ENCODE data around the gene MGAT3.

The MGAT3 gene

DNA sequence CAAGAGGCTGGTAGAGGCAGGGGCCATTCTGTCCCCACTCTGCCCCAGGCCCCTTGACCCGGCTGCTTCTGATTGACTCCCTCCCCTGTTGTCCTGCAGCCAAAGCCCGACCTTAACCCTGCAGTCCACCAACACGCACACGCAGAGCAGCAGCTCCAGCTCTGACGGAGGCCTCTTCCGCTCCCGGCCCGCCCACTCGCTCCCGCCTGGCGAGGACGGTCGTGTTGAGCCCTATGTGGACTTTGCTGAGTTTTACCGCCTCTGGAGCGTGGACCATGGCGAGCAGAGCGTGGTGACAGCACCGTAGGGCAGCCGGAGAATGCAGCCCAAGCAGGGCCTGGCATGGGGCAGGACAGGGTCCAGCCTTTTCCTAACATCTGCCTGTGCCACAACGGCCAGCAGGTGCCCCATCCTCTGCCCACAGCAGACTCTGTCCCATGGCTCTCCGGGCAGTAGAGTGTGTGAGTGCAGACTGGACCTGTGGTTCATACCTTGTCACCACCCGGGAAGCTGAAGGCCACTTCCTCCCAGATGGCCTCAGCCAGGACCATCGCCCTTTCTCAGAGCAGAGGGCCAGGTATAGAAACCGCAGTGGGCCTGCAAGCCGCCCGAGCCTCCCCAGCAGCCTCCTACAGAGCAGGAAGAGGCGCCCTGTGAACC is 26.8 kb upstream of the MGAT3 start:
- DNase-seq, result no peak

DNA sequence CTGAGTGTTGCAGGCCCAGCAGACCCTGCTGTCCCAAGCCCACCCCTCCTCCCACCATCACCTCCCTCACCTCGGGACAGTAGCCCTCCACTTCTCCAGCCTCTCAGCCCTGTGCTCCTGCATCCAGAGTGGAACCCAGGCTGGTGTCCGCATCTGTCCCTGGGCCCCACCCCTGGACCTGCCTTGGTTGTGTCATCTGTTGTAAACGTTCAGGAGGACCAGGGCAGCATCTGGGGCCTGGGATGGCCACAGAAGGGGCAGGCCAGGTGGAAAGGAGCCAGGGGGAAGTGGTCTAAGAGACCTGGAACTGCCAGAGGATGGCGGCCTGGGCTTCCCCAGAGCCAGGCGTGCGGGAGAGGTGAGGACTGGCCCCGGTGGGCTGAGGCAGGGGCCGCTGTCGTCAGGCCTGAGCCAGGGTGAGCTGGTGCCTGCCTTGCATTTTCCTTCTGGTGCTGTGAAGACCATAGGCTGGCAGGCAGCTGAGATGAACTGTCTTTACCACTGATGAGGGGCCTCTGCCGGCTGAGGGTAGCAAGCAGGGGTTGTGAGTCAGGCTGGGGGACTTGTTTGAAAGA is 26.1 kb upstream of the MGAT3 start:
- DNase-seq, result peak in 1 of 4 experiments; percentile 1

DNA sequence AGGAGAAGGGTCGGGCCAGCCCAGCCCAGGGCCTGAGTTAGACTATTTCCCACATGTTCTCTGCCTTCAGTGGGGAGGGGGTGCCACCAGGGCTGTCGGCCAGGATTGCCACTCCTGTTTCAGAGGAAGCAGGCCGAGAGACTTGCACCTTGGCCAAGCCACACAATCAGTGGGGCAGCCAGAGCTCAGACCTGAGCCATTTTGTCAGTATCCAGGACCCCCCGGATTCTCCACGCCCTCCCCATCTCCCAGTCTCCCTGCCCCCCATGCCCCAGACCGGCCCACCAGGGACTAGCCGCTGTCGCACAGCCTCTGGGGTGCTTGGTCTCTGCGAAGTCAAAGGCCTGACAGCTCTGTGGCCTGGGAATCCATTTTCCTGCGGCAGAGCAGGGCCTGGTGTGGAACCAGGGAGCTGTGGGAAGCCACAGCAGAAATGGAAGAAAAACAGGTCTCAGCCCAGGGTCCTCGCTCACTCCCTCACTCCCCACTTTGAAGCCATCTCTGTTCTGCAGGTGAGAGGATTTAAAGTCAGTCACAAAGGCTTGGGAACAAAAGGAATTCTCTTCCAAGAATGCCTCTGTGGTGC is 25.5 kb upstream of the MGAT3 start:
- DNase-seq, result peak in 1 of 4 experiments; percentile 3

DNA sequence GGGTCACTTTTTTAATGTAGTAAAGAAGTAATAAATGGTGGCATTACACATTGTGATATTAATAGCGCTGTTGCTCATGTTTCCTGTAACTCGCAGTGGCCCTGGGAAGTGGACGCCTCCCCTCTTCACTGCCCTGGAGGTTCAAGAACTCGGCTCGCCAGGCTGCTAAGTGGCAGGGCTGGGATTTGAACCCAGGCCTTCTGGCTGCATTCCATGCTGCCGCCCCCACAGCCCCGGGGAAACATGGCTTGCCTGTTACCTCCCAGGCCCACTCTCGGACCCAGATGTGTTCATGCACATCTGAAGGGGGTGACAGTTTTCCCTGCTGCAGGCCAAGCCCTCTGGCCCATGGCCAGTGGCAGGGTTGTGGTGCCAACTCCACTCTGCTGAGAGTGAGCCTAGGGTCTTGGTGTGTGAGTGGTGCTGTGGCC is 25.0 kb upstream of the MGAT3 start:
- DNase-seq, result peak; percentile 17 to 64 (median 58)

DNA sequence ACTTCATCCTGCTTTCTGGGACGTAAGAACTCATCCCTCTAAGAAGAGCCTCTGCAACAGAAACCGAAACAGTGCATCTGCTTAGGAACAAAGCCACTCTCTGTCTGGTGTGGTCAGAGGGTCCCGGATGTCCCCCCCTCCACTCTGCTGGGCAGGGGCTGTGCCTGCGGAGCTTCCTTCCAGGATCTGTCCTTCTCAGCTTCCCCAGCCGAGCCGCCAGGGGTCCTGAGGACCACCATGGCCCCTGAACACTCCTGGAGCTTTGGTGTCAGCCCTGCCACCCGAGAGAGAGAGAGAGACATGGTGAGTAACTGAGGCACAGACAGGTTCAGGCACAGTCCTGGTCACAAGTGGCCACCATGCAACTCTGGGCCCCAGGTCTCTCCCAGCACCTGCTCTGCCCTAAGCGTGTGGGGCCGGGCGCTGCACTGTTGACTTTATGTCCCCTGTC is 24.4 kb upstream of the MGAT3 start:
- DNase-seq, result no peak

DNA sequence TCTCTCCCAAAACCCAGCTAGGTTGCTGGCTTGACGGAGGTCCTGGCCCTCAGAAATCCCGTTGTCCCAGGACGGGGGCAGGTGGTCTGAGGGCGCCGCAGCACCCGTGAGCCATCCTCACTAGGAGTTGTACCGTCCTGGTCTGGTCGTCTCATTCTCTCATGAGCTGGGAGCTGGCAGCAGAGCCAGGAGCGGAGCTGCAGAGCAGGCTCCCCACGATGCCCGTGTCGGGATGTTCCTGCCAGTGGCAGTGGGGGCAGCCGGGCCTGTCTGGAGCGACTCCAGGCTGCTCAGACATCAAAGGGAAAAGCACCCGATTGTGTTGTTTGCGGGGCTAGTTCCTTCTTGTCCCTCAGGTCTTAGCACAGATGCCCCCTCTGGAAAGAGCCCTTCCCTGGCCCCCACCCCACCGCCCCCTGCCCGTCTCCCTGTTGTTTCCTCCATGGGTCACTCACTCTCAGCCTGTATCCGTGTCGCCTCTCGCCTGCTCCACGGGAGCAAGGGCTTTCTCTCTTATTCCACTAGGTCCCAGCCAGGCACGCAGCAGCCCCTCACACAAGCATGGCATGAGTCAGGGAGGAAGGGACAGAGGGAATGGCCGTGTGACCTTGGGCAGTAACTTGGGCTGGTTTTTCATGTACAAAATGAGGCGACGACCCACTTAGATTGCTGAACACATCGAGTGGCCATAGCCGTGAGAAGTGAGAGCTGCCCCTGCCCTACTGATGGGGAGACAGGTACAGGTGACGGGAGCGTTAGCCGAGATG is 23.2 kb upstream of the MGAT3 start:
- DNase-seq, result no peak

DNA sequence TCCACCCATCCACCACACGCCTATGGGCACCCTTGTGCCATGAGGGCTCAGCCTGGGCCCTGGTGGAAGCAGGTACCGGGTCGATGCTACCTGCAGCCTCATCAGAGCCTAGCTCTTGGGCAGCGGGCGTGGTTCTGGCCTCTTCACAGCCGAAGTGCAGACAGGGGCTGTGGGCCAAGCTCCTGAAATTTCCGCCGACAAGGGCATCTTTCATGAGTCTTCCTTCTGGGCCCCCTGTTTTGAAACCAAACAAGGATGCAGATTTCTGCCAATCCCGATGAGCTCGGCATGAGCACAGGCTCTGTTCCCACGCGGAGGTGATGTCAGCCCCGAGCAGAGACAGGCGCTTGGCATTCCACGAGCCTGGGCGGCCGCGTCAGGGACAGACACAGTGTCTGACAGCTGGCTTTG is 22.6 kb upstream of the MGAT3 start:
- DNase-seq, result peak in 3 of 4 experiments; percentile 8 to 37 (median 28)

DNA sequence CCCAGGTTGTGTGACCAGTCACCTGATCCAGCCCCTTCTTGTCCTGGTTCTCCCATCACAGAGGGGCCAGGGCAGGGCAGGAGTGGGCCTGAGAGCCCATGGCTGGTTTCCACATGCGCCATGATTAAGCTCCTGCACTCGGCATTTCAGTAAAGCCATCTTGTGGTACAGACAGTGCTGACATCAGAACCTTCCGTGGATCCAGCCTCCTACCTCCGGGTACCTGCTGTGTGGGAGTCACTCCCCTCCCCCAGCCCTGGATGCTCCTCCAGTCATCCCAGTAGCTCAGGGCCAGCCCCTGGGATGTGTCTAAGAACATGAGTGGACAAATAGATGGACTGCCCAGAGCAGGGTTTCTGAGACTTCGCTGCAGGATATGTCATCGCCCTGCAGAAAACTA is 22.1 kb upstream of the MGAT3 start:
- no peak for DNase-seq

DNA sequence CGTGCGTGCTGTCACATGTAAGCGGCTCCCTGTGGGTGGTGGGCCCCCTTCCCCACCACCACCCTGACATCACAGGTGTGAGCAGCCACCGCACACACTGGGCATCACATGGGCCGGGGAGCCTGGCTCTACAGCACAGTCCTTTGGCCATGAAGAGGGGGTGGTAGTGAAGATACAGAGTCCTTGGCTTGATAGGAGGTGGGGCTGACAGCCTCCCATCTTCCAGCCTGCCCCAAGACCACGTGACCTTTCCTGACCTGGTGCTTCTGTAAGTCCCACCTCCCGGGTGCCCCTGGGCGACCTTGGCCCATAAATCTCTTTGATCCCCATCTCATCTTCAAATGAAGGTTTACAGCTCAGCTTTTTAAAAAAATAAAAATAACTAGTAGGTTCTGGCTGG is 21.2 kb upstream of the MGAT3 start:
- no peak for DNase-seq

DNA sequence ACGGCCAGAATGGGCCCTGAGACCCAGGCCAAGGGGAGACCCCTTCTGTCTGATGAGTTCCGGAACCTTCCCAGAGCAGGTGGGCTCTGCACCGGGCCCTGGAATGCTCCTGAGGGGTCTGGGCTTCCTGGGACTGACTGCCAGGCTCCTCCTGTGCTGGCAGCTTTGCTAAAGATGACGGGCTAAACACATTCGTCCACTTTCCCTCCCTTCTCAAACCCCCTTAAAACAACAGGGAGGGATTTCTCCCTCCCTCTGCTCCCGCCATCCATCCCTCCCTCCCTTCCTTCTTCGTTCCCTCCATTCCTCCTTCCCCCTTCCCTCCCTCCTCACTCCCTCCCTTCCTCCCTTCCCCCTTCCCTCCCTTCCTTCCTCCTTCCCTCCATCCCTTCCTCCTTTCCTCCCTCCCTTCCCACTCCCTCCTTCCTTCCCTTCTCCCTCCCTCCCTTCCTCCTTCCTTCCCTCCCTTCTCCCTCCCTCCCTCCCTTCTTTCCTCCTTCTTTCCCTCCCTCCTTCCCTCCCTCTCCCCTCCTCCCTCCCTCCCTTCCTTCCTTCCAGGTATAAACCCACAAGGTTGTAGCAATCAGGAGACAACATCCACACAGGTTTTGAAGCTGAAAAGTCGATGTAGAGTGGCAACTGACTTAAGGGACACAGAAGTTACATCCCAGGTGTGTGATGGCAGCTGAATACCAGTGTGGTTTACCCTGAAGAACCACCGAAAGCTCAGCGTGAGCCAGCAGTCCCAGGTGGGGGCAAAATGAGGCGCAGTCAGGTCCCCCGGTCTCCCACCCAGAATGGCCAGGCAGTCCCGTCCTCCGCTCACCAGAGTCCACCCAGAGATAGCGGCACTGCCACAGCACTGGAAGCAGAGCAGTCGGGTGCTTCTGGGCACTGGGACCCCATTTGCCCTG is 18.8 kb upstream of the MGAT3 start:
- DNase-seq, result no peak

DNA sequence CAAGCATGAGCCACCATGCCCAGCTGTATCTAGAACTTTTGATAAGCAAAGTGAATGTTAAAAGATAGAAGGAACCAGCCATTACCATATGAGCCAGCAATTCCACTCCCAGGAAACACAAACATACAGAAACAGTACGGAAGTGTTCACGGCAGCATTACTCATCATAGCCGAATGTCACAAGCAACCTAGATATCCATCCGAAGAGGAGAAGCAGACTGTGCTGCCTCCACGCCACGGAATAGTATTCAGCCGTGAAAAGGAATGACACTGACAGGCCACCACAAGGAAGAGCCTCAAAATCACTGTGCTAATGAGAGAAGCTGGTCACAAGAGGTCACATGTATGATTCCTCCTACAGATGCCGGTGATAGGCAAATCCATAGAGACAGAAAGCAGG is 17.6 kb upstream of the MGAT3 start:
- peak; percentile 61 to 72 (median 68) for DNase-seq

DNA sequence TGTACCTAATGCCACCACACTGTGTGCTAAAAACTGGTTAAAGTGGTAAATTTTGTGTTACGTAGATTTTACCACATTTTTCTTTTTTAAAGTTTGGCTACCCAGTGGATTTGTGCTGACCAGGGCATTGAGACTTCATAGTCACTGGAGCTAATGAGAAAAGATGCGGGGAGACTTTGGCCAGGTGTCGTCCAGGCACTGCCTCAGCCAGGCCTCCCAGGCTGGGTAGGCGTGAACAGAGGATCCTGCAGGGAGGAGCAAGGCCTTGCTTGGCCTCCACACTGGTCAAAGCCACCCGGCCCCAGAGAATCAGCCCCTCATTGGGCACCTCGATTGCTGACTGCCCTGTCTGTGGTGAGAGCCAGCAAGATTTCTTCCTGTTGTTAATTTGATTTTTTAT is 13.4 kb upstream of the MGAT3 start:
- DNase-seq, result no peak

DNA sequence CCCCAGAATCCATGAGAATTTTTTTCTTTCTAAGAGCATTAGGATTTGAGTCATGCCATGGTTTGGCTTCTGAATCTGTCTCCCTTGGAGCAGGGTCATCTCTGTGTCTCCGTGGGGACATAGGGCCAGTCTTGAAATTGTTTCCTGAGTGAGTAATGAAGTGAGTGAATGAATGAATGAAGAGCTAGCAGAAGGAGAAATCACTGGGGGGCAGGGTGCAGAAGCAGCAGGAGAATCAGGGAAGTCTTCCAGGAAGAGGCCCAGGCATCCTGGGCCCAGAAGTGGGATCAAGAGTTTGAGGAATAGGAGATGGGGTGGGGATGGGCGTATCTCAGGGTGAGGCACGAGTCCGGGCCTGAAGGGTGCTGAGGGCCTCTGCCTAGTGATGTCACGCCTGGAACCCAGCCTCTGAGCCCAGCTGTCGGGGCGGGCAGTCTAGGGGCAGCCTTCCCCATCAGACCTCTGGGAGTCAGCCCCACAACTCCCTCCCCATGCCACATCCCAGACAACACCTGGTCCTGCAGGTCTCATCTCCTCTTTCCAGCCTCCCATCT is 12.5 kb upstream of the MGAT3 start:
- DNase-seq, result no peak

DNA sequence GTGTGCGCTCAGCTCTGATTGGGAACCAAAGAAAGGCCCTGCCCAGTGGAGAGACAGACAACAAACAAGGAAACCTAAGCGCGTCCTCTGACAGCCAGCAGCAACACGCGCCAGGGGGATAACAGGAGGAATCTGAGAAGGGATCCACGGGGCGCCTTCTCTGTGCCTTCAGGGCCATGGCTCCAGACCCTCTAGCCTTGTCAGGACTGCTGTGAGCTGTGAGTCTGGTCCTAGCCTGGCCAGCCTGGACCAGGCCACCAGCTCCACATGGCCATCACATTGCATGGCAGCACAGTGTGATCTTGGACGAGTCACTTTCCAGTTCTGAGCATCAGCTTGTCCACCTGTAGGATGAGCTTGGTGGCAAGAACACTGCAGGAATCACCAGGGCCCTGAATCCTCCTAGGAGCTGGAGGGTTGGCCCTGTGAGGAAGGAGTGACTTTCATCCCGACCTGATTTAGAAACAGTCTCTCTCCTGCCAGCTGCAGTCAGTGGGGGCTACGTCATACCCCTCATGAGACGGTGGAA is 11.8 kb upstream of the MGAT3 start:
- DNase-seq, result no peak

DNA sequence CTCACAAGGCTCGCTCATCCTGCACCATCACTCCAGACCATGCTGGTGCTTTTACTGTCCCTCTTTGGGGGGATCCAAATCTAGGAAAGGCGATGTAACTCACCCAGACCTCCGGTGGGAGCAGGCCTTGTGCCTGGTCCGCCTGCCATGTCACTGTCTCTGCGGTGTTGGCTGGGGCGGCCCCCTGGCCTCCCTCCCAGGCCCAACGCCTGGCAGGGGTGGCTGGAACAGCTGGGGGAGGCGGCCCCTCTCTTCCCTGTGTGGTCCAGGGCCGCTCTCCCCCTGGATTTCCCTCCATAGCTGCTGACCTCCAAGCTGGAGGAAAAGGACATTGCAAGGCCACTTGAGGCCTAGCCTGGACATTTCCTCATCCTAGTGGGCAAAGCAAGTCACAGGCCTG is 11.1 kb upstream of the MGAT3 start:
- no peak for DNase-seq

DNA sequence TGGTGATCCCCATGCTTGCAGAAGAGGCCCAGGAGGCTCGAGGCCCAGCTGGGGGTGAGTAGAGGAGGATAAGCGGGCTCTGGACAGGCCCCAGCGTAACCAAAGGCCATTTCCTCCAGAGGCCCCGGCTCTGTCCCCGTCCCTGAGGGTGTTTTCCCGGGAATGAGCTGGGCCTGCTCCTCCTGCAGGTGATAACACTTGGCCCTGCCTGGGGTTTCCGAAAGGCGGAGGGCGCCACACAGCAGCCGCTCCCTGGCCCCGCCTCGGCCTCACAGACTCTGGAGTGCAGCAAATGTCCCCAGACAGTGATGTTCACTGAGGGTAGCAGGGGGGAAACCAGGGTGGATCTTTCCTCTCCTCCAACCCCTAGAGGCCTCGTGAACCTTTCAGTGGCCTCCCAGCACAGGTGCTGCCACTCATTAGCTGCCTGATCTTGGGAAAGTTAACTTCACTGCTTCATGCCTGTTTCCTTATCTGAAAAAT is 10.5 kb upstream of the MGAT3 start:
- DNase-seq, result no peak

DNA sequence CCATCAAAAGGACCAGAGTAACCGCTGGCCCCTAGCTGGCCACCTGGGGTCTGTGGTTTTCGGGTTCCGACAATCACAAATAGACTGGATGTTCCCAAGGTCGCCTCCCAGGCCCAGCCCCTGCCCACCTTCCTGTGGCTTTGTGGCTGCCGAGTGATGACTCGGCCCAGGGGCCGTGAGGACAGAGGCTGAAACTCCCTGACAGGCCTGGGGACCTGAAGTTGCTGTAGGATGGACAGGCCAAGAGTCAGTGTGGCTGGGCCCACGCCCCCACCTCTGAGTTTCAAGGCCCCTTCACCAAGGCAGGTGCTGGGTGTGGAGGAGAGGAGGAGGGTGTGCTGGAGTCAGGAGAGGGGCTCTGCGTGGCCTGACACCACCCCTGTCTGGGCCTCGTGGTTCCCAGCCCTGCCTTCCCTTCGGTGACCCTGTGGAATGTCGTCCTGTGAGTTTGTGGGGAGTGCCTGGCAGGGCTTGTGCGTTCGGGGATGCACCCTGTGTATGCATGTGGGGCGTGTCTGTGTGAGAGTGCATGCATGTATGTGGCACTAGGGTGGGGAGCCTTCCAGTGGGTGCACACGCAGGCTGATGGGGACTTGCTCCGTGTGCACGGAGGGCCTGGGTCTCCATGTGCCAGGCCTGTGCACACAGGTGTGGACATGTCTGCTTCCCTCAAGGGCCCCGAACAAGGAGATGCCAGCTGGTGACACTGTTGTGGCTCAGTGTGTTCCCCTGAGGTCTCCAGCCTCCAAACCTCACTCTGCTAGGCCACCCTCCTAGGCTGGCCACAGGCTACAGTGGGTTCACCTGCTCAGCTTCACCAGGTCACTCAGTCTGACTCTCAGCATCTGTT is 8.4 kb upstream of the MGAT3 start:
- no peak for DNase-seq

DNA sequence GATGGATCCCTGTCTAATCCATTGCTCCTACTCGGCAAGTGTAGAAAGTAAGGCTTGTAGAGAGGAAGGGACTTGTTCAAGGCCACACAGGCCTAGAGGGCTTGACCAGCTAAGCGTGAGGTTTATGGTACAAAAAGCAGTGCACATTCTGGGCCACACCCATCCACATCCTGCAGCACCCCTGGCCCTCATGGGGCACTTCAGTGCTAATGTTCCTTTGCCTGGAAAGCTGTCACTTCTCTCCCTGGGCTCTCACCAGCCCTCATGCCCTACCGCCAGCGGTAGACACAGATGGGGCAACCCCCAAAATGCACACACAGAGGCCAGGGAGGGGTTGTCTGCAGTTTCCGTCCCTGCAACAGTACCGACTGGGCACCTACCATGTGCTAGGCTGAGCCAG is 7.1 kb upstream of the MGAT3 start:
- DNase-seq, result no peak

DNA sequence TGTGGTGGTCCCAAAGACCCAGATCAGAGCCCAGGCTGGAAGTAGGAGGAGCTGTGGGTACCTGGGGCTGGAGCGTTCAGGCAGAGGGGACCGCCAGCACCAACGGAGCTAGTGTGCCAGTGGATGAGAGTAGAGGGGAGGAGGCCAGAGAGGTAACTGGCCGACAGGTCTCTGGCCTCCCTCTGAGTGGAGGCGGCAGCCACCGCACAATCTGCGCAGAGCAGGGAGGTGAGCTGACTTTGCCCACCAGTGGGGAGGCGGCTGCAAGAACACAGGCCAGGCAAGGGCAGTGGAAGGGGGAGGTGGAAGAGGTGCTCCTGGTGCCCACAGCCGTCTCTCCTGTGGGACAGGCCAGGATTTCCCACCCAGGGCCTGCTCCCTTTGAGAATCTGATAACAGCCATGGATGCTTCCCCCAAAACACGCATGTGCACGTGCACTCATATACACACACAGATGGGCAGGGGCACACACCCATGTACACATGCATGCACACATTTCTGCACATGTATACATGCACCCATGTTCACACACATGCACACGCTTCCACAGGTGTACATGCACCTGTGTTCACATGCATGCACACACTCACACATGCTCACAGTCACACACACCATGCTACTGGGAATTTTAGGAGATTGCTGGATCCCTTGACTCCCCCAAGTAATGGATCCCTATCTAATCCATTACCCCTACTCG is 6.4 kb upstream of the MGAT3 start:
- no peak for DNase-seq

DNA sequence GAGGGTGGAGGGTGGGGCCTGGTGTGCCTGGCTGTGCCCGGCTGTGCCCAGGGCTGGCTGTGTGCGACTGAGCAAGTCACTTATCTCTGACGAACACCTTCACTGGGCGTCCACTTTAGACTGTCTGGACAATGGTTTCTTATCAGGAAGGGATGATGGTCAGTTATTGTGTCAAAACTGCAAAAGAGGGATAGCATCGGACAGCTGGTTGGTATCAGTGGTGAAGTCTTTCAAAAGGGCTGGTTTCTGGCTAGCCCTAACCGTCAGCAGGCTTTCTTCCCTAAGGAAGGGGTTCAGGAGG is 4.1 kb upstream of the MGAT3 start:
- no peak for DNase-seq

Data from suppressor macrophage (primary cell).